HEK293 (cell line): ENCODE measurements around the gene PAF1.

Experiments used
- PRDM1 ChIP-seq: fragments of 450-650 bp; formaldehyde crosslinking; IDR thresholded peaks from 2 replicates; pipeline ENCODE4; 2016; ENCODE audit warnings: missing biosample characterization, missing genetic modification characterization
- RBAK ChIP-seq: fragments of 450-650 bp; formaldehyde crosslinking; IDR thresholded peaks from 2 replicates; pipeline ENCODE4 v1.5.1; 2016; ENCODE audit warnings: missing biosample characterization, missing genetic modification characterization
- REPIN1 ChIP-seq: fragments of 450-650 bp; formaldehyde crosslinking; IDR thresholded peaks from 2 replicates; pipeline ENCODE4 v1.5.1; 2017; ENCODE audit warnings: missing biosample characterization, missing genetic modification characterization, low read depth
- REST ChIP-seq: fragments of 450-650 bp; formaldehyde crosslinking; IDR thresholded peaks from 2 replicates; pipeline ENCODE4 v1.5.1; 2016; ENCODE audit warnings: missing biosample characterization, missing genetic modification characterization
- SP2 ChIP-seq: fragments of 450-650 bp; formaldehyde crosslinking; IDR thresholded peaks from 2 replicates; pipeline ENCODE4 v1.5.1; 2016; ENCODE audit warnings: missing biosample characterization, missing genetic modification characterization
- YY2 ChIP-seq: fragments of 450-650 bp; formaldehyde crosslinking; IDR thresholded peaks from 2 replicates; pipeline ENCODE4 v1.5.1; 2016; ENCODE audit warnings: missing biosample characterization, missing genetic modification characterization
- ZBTB11 ChIP-seq: fragments of 450-650 bp; formaldehyde crosslinking; conservative IDR thresholded peaks from 2 replicates; pipeline ENCODE4 v1.5.1; 2016; ENCODE audit warnings: low read depth, missing biosample characterization, missing genetic modification characterization
- ZBTB17 ChIP-seq: fragments of 450-650 bp; formaldehyde crosslinking; IDR thresholded peaks from 2 replicates; pipeline ENCODE4 v1.5.1; 2016; ENCODE audit warnings: missing biosample characterization, missing genetic modification characterization
- ZBTB20 ChIP-seq: fragments of 450-650 bp; formaldehyde crosslinking; IDR thresholded peaks from 2 replicates; pipeline ENCODE4 v1.5.1; 2016; ENCODE audit warnings: missing biosample characterization, missing genetic modification characterization
- ZBTB6 ChIP-seq: fragments of 450-650 bp; formaldehyde crosslinking; IDR thresholded peaks from 2 replicates; pipeline ENCODE4 v1.5.1; 2017; ENCODE audit warnings: missing biosample characterization, missing genetic modification characterization
- ZEB2 ChIP-seq: fragments of 450-650 bp; formaldehyde crosslinking; IDR thresholded peaks from 2 replicates; pipeline ENCODE4 v1.5.1; 2016; ENCODE audit warnings: missing biosample characterization, missing genetic modification characterization
- ZNF10 ChIP-seq: fragments of 450-650 bp; formaldehyde crosslinking; IDR thresholded peaks from 2 replicates; pipeline ENCODE4 v1.5.1; 2017; ENCODE audit warnings: missing biosample characterization, missing genetic modification characterization
- ZNF114 ChIP-seq: fragments of 450-650 bp; formaldehyde crosslinking; IDR thresholded peaks from 2 replicates; pipeline ENCODE4 v1.5.0; 2017; ENCODE audit warnings: missing biosample characterization, missing genetic modification characterization
- ZNF140 ChIP-seq: fragments of 450-650 bp; formaldehyde crosslinking; IDR thresholded peaks from 2 replicates; pipeline ENCODE4 v1.5.1; 2016; ENCODE audit warnings: missing biosample characterization, missing genetic modification characterization
- ZNF202 ChIP-seq: fragments of 450-650 bp; formaldehyde crosslinking; IDR thresholded peaks from 2 replicates; pipeline ENCODE4 v1.5.1; 2016; ENCODE audit warnings: missing biosample characterization, missing genetic modification characterization, borderline replicate concordance
- ZNF248 ChIP-seq: fragments of 450-650 bp; formaldehyde crosslinking; IDR thresholded peaks from 2 replicates; pipeline ENCODE4 v1.5.1; 2017; ENCODE audit warnings: missing biosample characterization, missing genetic modification characterization
- ZNF266 ChIP-seq: fragments of 450-650 bp; formaldehyde crosslinking; IDR thresholded peaks from 2 replicates; pipeline ENCODE4 v1.5.1; 2016; ENCODE audit warnings: missing biosample characterization, missing genetic modification characterization, low read depth
- ZNF350 ChIP-seq: fragments of 450-650 bp; formaldehyde crosslinking; IDR thresholded peaks from 2 replicates; pipeline ENCODE4 v1.5.0; 2017; ENCODE audit warnings: missing biosample characterization, mild to moderate bottlenecking, missing genetic modification characterization
- ZNF394 ChIP-seq: fragments of 450-650 bp; formaldehyde crosslinking; IDR thresholded peaks from 2 replicates; pipeline ENCODE4 v1.5.1; 2016; ENCODE audit warnings: missing biosample characterization, missing genetic modification characterization, mild to moderate bottlenecking, moderate library complexity, borderline replicate concordance
- ZNF398 ChIP-seq: fragments of 450-650 bp; formaldehyde crosslinking; IDR thresholded peaks from 2 replicates; pipeline ENCODE4 v1.5.1; 2017; ENCODE audit warnings: missing biosample characterization, missing genetic modification characterization
- ZNF501 ChIP-seq: fragments of 450-650 bp; formaldehyde crosslinking; IDR thresholded peaks from 2 replicates; pipeline ENCODE4 v1.5.1; 2016; ENCODE audit warnings: missing biosample characterization, missing genetic modification characterization
- ZNF560 ChIP-seq: fragments of 450-650 bp; formaldehyde crosslinking; IDR thresholded peaks from 2 replicates; pipeline ENCODE4 v1.5.1; 2017; ENCODE audit warnings: missing biosample characterization, missing genetic modification characterization, borderline replicate concordance
- ZNF610 ChIP-seq: fragments of 450-650 bp; formaldehyde crosslinking; IDR thresholded peaks from 2 replicates; pipeline ENCODE4 v1.5.1; 2016; ENCODE audit warnings: missing biosample characterization, missing genetic modification characterization, borderline replicate concordance
- ZNF621 ChIP-seq: fragments of 450-650 bp; formaldehyde crosslinking; IDR thresholded peaks from 2 replicates; pipeline ENCODE4 v1.5.1; 2017; ENCODE audit warnings: missing biosample characterization, missing genetic modification characterization
- ZNF639 ChIP-seq: fragments of 450-650 bp; formaldehyde crosslinking; IDR thresholded peaks from 2 replicates; pipeline ENCODE4 v1.5.1; 2016; ENCODE audit warnings: missing biosample characterization, missing genetic modification characterization
- ZNF660 ChIP-seq: fragments of 450-650 bp; IDR thresholded peaks from 2 replicates; pipeline ENCODE4 v1.5.1; 2018; ENCODE audit warnings: missing biosample characterization, mild to moderate bottlenecking, missing genetic modification characterization
- ZNF670 ChIP-seq: fragments of 450-650 bp; formaldehyde crosslinking; IDR thresholded peaks from 2 replicates; pipeline ENCODE4 v1.5.1; 2016; ENCODE audit warnings: missing biosample characterization, missing genetic modification characterization, low read depth
- ZNF701 ChIP-seq: fragments of 450-650 bp; formaldehyde crosslinking; IDR thresholded peaks from 2 replicates; pipeline ENCODE4 v1.5.1; 2016; ENCODE audit warnings: missing biosample characterization, missing genetic modification characterization

Gene PAF1

GRCh38 chr19:39390751-39391437, at the start of gene PAF1, which contains the start of gene MED29 (continued):
- TF ChIP-seq ZNF350 (tag by site-specific recombination): no peak
- 0 out of 2 replicates have a peak, but pooled peaks have one; percentile 17 for TF ChIP-seq RBAK
- peak; percentile 83 for TF ChIP-seq ZNF639 (tag by site-specific recombination)
- peak; percentile 99 for TF ChIP-seq ZEB2 (tag by site-specific recombination)
- no peak; the same call in none of the 2 replicates for TF ChIP-seq ZNF398 (tag by site-specific recombination)
- TF ChIP-seq ZNF670 (tag by site-specific recombination): no peak
- no peak; the same call in 1 of the 2 replicates for TF ChIP-seq ZNF610 (tag by site-specific recombination)
- TF ChIP-seq ZBTB17 (tag by site-specific recombination): peak; percentile 96
- TF ChIP-seq ZNF202 (tag by site-specific recombination): no peak
- peak; percentile 92 for TF ChIP-seq ZNF10
- peak; percentile 100 for TF ChIP-seq YY2 (tag by site-specific recombination)
- peak; percentile 73; the same call in 1 of the 2 replicates for TF ChIP-seq REST (tag by site-specific recombination)
- TF ChIP-seq ZBTB11 (tag by site-specific recombination): peak; percentile 96
- no peak for TF ChIP-seq ZNF560 (tag by site-specific recombination)
- TF ChIP-seq ZNF266 (tag by site-specific recombination): no peak
- no peak for TF ChIP-seq ZNF114 (tag by site-specific recombination)
- TF ChIP-seq ZNF701 (tag by site-specific recombination): no peak
- peak; percentile 67; the same call in 1 of the 2 replicates for TF ChIP-seq ZNF394 (tag by site-specific recombination)
- peak; percentile 97 for TF ChIP-seq ZNF660 (tag by site-specific recombination)
- peak; percentile 100 for TF ChIP-seq SP2 (tag by site-specific recombination)
- peak; percentile 82 for TF ChIP-seq ZBTB6 (tag by site-specific recombination)
- TF ChIP-seq ZNF621 (tag by site-specific recombination): no peak
- TF ChIP-seq ZNF248 (tag by site-specific recombination): 0 out of 2 replicates have a peak, but pooled peaks have one; percentile 1
- TF ChIP-seq ZNF501: peak; percentile 97
- peak; percentile 92 for TF ChIP-seq REPIN1 (tag by site-specific recombination)
- TF ChIP-seq ZNF140 (tag by site-specific recombination): no peak
- peak; percentile 58; the same call in 1 of the 2 replicates for TF ChIP-seq PRDM1 (tag by site-specific recombination)
- TF ChIP-seq ZBTB20 (tag by site-specific recombination): peak; percentile 90
